Activated CD8-positive, alpha-beta memory T cell treated with anti-CD3 and anti-CD28 coated beads for 36 hours (primary cell): ENCODE data around the gene AP3M1. TPM values are rescaled to one million over a fixed set of nuclear protein-coding genes. Genes with fewer than 3 reads are reported as not detected.

Experiments
- CTCF ChIA-PET: fragments of 350-600 bp; sonication (Branson Sonifier 250); formaldehyde crosslinking; loops from one replicate; lab custom pipeline; 2021; ENCODE audit warnings: antibody characterized with exemption; lab: Charles Lee
- POLR2A ChIA-PET: fragments of 350-600 bp; sonication (Branson Sonifier 250); formaldehyde crosslinking; loops from one replicate; lab custom pipeline; 2021; ENCODE audit warnings: antibody characterized with exemption; lab: Charles Lee
- total RNA-seq, 2 experiments: library from RNA; stranded (reverse); gene quantifications; one replicate each; pipeline ENCODE4 v1.2.3, GENCODE V29; 2021

The AP3M1 gene
- total RNA-seq, 2 experiments from 2014 or later: 56.6 to 58.0 TPM

- POLR2A ChIA-PET: no interaction called here
- CTCF ChIA-PET: no interaction called here
Measured at GRCh38 chr10:74096777-74097176, 53.9 kb downstream of the AP3M1 start.

GRCh38 chr10:74094231-74094630, 56.4 kb downstream of the AP3M1 start:
- POLR2A ChIA-PET: no interaction called here
- CTCF ChIA-PET: interaction anchor here (0.6 kb wide), 1 partner anchor 15 kb away, joined by 4 read pairs; no protein-coding TSS in a partner anchor

GRCh38 chr10:74093530-74094164, 57.0 kb downstream of the AP3M1 start:
- ChIA-PET CTCF (no interaction called here), POLR2A (no interaction called here)

GRCh38 chr10:74092372-74092771, 58.3 kb downstream of the AP3M1 start:
- CTCF ChIA-PET: no interaction called here
- POLR2A ChIA-PET: no interaction called here

- ChIA-PET POLR2A (no interaction called here), CTCF (no interaction called here)
Measured at GRCh38 chr10:74088722-74089121, 61.9 kb downstream of the AP3M1 start.

GRCh38 chr10:74086317-74086716, 64.3 kb downstream of the AP3M1 start:
- POLR2A ChIA-PET: no interaction called here
- CTCF ChIA-PET: no interaction called here

- CTCF ChIA-PET: no interaction called here
- POLR2A ChIA-PET: no interaction called here
Measured at GRCh38 chr10:74084955-74085354, 65.7 kb downstream of the AP3M1 start.

- POLR2A ChIA-PET: no interaction called here
- CTCF ChIA-PET: interaction anchor here (1.0 to 4.8 kb wide), 2 partner anchors 196 to 204 kb away, joined by 3 to 22 read pairs; no protein-coding TSS in a partner anchor
Measured at GRCh38 chr10:74083304-74083703, 67.3 kb downstream of the AP3M1 start.

- CTCF ChIA-PET: interaction anchor here (0.6 to 4.8 kb wide), 6 partner anchors 9 to 596 kb away, joined by 3 to 22 read pairs (median 4); no protein-coding TSS in a partner anchor
- POLR2A ChIA-PET: no interaction called here
Measured at GRCh38 chr10:74081941-74082718, 68.5 kb downstream of the AP3M1 start.

GRCh38 chr10:74081192-74081803, 69.3 kb downstream of the AP3M1 start:
- CTCF ChIA-PET: interaction anchor here (0.6 to 4.8 kb wide), 8 partner anchors 8 to 595 kb away, joined by 3 to 22 read pairs (median 4); no protein-coding TSS in a partner anchor
- POLR2A ChIA-PET: no interaction called here

- ChIA-PET CTCF (interaction anchor here (0.6 to 4.8 kb wide), 6 partner anchors 80 to 193 kb away, joined by 3 to 22 read pairs (median 5); no protein-coding TSS in a partner anchor), POLR2A (interaction anchor here (0.6 kb wide), 1 partner anchor 44 kb away, joined by 3 read pairs; no protein-coding TSS in a partner anchor)
Measured at GRCh38 chr10:74079936-74080590, 70.6 kb downstream of the AP3M1 start.

GRCh38 chr10:74079028-74079935, 71.3 kb downstream of the AP3M1 start:
- ChIA-PET POLR2A (interaction anchor here (0.6 kb wide), 1 partner anchor 285 kb away, joined by 4 read pairs; no protein-coding TSS in a partner anchor), CTCF (interaction anchor here (0.7 to 4.8 kb wide), 3 partner anchors 137 to 192 kb away, joined by 3 to 22 read pairs (median 8); no protein-coding TSS in a partner anchor)

- ChIA-PET CTCF (interaction anchor here (1.6 kb wide), 1 partner anchor 22 kb away, joined by 3 read pairs; no protein-coding TSS in a partner anchor), POLR2A (no interaction called here)
Measured at GRCh38 chr10:74078037-74078436, 72.6 kb downstream of the AP3M1 start.

- CTCF ChIA-PET: interaction anchor here (1.6 kb wide), 1 partner anchor 21 kb away, joined by 3 read pairs; no protein-coding TSS in a partner anchor
- POLR2A ChIA-PET: no interaction called here
Measured at GRCh38 chr10:74077416-74077815, 73.2 kb downstream of the AP3M1 start.

- POLR2A ChIA-PET: no interaction called here
- CTCF ChIA-PET: interaction anchor here (1.6 kb wide), 1 partner anchor 21 kb away, joined by 3 read pairs; no protein-coding TSS in a partner anchor
Measured at GRCh38 chr10:74076961-74077360, 73.7 kb downstream of the AP3M1 start.

GRCh38 chr10:74075906-74076305, 74.7 kb downstream of the AP3M1 start:
- ChIA-PET CTCF (interaction anchor here (1.0 kb wide), 1 partner anchor 78 kb away, joined by 3 read pairs; the partner anchor contains the start of gene VCL), POLR2A (interaction anchor here (0.8 kb wide), 1 partner anchor 17 kb away, joined by 3 read pairs; no protein-coding TSS in a partner anchor)

GRCh38 chr10:74072503-74072902, 78.1 kb downstream of the AP3M1 start:
- POLR2A ChIA-PET: no interaction called here

GRCh38 chr10:74071157-74071556, 79.5 kb downstream of the AP3M1 start:
- POLR2A ChIA-PET: no interaction called here

More at GRCh38 chr10:74072503-74072902, 78.1 kb downstream of the AP3M1 start:
- CTCF ChIA-PET: interaction anchor here (1.0 to 2.0 kb wide), 2 partner anchors 9 to 132 kb away, joined by 3 to 7 read pairs; no protein-coding TSS in a partner anchor

More at GRCh38 chr10:74071157-74071556, 79.5 kb downstream of the AP3M1 start:
- CTCF ChIA-PET: no interaction called here
